MG63 (cell line): ENCODE results near the gene TSPAN3. TPM values are rescaled to one million over a fixed set of nuclear protein-coding genes. Genes with fewer than 3 reads are reported as not detected.

Experiments used
- DNase-seq: peaks from one replicate; pipeline ENCODE4 v3.0.0-alpha.2; 2020
- H3K27me3 ChIP-seq: fragments of 250-450 bp; sonication (Bioruptor Pico); 2 replicates; pipeline ENCODE4 v1.5.1; 2020; ENCODE audit warnings: mild to moderate bottlenecking, moderate library complexity
- H3K36me3 ChIP-seq: fragments of 250-450 bp; sonication (Bioruptor Pico); 2 replicates; pipeline ENCODE4 v1.5.1; 2020; ENCODE audit warnings: mild to moderate bottlenecking, moderate library complexity
- H3K4me3 ChIP-seq: fragments of 250-450 bp; sonication (Bioruptor Pico); 2 replicates; pipeline ENCODE4 v1.5.1; 2020; ENCODE audit warnings: mild to moderate bottlenecking, moderate library complexity
- H3K9me3 ChIP-seq: fragments of 250-450 bp; sonication (Bioruptor Pico); 2 replicates; pipeline ENCODE4 v1.5.1; 2020; ENCODE audit warnings: mild to moderate bottlenecking, moderate library complexity
- total RNA-seq: library from RNA; depleted of rRNA; stranded (reverse); fragments of >200 nt; shearing (Covaris generic); gene quantifications from 2 replicates; pipeline ENCODE4 v1.2.3, GENCODE V29; 2014; ENCODE audit warnings: low replicate concordance

The TSPAN3 gene
- total RNA-seq, 1 experiment from 2014 or later: 239 TPM

DNA sequence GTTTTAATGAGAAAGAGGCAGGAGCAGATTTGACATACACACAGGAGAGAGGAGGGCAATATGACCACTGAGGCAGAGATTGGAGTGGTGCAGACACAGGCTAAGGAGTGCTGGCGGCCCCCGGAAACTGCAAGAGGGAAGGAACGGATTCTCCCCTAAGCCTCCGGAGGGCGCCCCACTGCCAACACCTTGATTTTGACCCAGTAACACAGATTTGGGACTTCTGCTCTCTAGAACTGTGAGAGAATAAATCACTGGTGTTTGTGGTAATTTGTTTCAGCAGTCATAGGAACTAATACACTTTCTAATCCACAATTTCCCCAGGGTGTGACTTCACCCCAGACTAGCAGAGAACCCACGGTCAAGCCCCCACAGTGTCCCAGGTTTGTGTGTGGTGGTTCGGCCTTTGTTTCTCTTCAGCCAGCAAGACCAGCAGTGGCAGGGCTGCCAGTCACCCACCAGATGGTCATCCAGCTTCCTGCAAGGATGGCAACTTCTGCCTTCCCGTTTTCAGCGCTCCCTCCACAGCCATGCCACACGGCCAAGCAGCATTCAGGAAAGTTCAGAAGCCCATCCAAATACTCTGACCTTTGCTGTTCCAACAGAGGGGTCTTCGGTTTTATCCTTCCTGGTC is 23.6 kb upstream of the TSPAN3 start:
- Histone ChIP-seq H3K4me3 (no peak overlapping the region), H3K36me3 (no peaks in the 10 kb centered on the region), H3K27me3 (no peaks in the 10 kb centered on the region), H3K9me3 (no peaks in the 10 kb centered on the region)
- no peak for DNase-seq

DNA sequence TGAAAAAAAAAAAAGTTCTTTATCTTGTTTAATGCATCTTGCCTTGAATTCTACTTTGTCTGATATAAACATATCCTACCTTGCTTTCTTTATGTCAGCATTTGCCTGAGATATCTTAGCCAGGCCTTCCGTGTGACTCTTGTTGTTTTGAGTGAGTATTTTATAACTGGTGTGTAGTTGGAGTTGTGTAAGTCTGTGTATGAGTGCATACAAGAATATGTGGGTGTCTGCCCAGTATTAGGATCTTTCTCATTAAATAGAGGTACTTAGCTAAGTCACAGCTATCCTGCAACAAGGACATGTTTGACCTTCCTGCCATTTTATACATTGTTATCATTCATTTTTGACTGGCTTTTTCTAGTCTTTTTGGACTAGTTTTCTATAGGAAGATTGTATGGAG is 22.5 kb upstream of the TSPAN3 start:
- no peaks in the 10 kb centered on the region for H3K27me3 ChIP-seq
- H3K36me3 ChIP-seq: no peaks in the 10 kb centered on the region
- no peaks in the 10 kb centered on the region for H3K9me3 ChIP-seq
- DNase-seq: no peak
- no peak overlapping the region for H3K4me3 ChIP-seq

DNA sequence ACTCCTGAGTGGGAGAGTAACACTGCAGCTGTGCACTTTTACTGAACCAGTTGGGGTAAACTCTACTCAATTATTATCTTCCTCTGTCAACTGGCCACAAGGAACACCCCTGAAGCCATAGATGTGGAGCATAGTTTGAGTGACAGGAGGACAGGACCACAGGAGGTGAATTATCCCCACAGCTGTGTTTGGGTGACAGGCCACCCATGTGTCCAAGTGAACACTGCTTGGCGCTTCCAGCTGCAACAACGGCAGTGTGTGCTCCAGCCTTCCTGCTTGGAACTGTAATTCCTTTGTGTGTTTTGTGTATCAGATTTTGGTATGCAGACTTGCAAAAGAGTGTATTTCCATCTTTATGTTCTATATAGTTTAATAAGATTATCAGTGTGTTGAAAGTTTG is 20.2 kb upstream of the TSPAN3 start:
- no peaks in the 10 kb centered on the region for H3K36me3 ChIP-seq
- no peak for DNase-seq
- no peaks in the 10 kb centered on the region for H3K27me3 ChIP-seq
- no peak overlapping the region for H3K4me3 ChIP-seq
- no peaks in the 10 kb centered on the region for H3K9me3 ChIP-seq

DNA sequence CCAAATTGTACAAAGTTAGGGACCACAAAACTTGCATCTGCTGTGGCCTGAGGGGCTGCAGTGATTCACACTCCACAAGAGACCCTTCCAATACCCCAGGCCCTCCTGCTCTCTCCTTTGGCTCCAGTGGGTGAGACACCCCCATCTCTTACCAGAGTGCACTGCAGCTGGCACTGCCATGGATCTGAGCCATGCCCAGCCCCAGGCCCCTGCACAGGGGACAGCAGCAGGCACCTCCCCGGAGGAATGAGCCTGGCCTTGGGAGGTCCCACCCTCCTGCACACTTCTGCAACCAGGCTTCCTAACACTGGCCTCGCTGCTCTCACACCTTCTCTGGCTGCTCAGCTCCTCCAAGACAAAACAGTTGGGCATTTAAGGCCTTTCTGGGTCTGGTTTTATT is 16.3 kb upstream of the TSPAN3 start:
- Histone ChIP-seq H3K9me3 (no peaks in the 10 kb centered on the region), H3K27me3 (no peaks in the 10 kb centered on the region), H3K36me3 (no peaks in the 10 kb centered on the region), H3K4me3 (no peak overlapping the region)
- no peak for DNase-seq

DNA sequence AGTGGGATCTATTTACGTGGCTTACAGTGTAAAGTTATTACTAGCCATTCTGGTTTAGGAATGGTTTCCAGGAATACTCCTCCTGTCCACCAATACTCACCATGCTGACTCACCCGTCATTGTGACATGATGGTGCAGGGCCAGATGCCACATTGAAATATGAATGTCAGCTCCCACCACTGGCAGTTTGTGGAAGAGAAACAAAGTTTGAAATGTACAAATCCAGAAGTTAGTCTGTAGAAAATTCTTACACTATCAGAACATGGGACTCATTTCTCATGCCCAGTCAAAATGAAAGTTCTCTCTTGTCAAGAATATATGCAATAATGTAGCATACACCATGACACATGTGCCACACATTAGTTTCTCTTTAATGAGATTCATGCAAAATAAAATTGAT is 14.4 kb upstream of the TSPAN3 start:
- DNase-seq: peak; percentile 58
- no peak overlapping the region for H3K4me3 ChIP-seq
- no peaks in the 10 kb centered on the region for H3K9me3 ChIP-seq
- no peaks in the 10 kb centered on the region for H3K27me3 ChIP-seq
- H3K36me3 ChIP-seq: no peaks in the 10 kb centered on the region

DNA sequence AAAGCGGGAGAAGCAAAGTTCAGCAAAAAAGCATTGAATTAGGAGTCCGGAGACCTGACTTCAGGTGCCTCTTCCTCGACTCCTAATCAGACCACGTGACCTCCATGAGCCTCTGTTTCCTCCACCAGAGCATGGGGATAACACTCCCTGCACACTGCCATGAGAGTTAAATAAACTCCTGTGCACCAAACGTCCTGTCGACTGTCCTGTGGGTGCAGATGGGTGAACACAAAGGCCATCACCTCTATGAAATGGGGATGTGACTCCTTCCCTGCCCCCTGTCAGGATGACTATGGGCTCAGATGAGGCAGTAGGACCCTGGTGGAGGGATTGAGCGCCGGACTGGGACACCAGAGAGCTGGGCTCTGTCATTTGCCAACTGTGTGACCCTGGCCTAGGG is 13.5 kb upstream of the TSPAN3 start:
- no peaks in the 10 kb centered on the region for H3K27me3 ChIP-seq
- no peaks in the 10 kb centered on the region for H3K9me3 ChIP-seq
- H3K36me3 ChIP-seq: no peaks in the 10 kb centered on the region
- H3K4me3 ChIP-seq: no peak overlapping the region
- no peak for DNase-seq

DNA sequence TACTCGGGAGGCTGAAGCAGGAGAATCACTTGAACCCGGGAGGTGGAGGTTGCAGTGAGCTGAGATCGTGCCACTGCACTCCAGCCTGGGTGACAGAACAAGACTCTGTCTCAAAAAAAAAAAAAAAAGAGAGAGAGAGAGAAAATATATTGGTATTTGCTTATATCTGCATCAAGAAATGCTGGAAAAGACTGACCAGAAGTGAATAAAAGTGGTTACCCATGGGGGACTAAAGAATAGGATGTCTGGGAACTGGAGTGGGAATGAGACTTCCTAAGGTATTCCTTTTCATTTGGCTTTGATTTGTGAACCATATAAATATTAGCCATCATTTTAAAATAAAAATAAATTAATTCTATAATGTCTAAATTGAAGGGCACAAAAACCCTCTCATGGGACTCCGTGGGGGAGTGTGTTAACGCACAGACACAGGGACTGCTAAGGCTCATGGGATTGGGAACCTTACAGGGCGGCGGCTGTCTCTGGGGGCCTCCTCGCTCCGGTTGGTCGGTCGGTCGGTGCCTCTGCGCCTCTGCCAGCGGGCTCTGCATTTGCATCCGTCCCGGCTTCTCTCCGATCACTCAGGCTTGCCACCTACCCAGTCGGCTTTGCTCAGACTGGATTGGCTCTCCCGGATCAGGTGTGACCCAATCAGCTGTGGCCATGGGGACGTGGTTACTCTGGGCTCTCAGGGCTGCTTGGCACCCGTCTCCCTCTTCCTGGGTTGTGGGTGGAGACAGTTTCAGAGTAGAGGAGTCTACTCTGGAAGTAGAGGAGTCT is 12.7 kb upstream of the TSPAN3 start:
- peak; percentile 77 for DNase-seq
- no peak overlapping the region for H3K4me3 ChIP-seq

DNA sequence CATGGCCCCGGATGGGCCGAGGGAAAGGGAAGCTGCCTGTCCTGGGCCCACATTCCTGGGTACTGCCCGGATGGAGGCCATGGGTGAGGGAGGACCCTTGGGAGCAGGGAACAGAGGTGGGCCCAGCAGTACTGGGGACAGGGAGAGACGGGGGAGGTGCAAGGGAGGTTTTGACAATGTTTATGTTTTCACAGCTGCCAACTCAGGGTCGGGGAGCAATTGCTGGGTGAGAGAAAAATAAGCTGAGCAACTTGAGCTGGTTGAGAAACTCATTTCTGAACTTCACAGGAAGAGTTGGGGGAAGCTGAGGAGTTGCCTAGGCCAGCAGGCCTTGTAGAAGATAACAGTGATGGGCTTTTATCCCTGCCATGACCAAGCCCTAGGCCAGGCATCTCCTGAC is 11.1 kb upstream of the TSPAN3 start:
- Histone ChIP-seq H3K9me3 (no peaks in the 10 kb centered on the region), H3K4me3 (no peak overlapping the region), H3K27me3 (no peaks in the 10 kb centered on the region), H3K36me3 (no peaks in the 10 kb centered on the region)
- DNase-seq: no peak

More for the DNA sequence above, 12.7 kb upstream of the TSPAN3 start:
- no peaks in the 10 kb centered on the region for H3K9me3 ChIP-seq
- no peaks in the 10 kb centered on the region for H3K36me3 ChIP-seq
- H3K27me3 ChIP-seq: no peaks in the 10 kb centered on the region

DNA sequence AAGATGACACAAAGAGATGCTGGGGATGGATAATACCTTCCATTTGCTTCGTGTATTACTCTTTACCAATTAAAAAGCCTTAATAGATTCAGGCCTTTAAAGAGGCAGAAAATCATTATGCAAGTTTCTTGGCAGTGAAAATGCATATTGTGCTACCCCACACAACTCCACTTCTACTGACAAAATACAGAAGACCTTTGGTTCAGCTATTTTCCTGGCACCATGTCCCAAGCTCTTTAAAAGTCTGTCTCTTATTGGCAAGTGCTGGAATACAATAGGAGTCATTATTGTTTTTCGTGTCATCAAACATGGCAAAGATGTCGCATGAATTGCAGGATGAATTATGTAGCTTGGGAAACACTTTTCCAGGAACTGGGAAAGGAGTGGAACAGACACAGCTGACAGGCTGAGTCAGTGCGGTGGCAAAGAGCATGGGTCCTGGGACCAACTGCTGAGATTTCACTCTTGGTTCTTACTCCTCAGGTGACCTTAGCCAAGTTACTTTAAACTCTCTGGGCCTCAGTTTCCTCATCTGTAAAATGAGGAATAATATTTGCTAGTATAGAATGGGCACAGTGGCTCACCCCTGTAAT is 5.5 kb upstream of the TSPAN3 start:
- Histone ChIP-seq H3K36me3 (no peaks in the 10 kb centered on the region), H3K9me3 (no peaks in the 10 kb centered on the region), H3K4me3 (no peak overlapping the region), H3K27me3 (peaks cover 11% of the 10 kb centered on the region)
- DNase-seq: no peak

DNA sequence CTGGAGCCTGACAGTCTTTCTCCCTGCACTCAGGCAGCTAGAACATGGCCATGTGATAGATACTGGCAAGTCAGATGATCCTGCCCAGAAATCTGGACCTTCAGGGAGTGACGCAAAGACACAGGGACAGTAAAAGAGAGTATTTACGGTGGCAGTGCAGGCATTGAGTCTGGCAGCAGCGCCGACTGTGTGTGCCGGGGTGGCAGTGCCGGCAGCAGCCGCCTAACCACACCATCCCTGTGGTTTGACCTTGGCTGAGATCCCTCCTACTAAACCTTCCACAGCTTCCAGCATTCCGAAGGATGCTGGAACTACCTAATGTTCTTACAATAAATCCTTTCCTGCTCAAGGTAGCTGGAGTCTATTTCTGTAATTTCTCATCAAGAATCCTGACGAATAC is 4.6 kb upstream of the TSPAN3 start:
- Histone ChIP-seq H3K4me3 (no peak overlapping the region), H3K9me3 (no peaks in the 10 kb centered on the region), H3K36me3 (no peaks in the 10 kb centered on the region), H3K27me3 (peaks cover 11% of the 10 kb centered on the region)
- DNase-seq: peak; percentile 64

DNA sequence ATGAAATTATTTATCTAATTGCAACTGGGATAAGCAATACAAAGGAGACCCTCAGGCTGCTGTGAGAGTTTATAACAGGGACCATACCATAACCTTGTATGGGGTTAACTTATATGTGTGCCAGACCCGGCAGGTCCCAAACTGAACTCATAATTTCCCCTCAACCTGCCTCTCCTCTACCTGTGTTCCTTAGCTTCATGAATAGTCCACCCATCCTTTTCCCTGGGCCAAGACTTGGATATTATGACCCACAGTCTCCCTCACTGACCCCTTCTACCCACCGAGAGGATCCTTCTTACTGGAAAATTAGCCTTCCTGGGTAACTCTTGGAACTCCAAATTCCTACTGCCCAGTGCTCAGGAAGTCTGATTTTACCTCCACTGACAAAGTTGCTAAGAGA is 3.4 kb upstream of the TSPAN3 start:
- Histone ChIP-seq H3K4me3 (no peak overlapping the region), H3K36me3 (peaks cover 6% of the 10 kb centered on the region; the same call in 1 of the 2 replicates), H3K9me3 (no peaks in the 10 kb centered on the region), H3K27me3 (peaks cover 11% of the 10 kb centered on the region)
- DNase-seq: no peak

DNA sequence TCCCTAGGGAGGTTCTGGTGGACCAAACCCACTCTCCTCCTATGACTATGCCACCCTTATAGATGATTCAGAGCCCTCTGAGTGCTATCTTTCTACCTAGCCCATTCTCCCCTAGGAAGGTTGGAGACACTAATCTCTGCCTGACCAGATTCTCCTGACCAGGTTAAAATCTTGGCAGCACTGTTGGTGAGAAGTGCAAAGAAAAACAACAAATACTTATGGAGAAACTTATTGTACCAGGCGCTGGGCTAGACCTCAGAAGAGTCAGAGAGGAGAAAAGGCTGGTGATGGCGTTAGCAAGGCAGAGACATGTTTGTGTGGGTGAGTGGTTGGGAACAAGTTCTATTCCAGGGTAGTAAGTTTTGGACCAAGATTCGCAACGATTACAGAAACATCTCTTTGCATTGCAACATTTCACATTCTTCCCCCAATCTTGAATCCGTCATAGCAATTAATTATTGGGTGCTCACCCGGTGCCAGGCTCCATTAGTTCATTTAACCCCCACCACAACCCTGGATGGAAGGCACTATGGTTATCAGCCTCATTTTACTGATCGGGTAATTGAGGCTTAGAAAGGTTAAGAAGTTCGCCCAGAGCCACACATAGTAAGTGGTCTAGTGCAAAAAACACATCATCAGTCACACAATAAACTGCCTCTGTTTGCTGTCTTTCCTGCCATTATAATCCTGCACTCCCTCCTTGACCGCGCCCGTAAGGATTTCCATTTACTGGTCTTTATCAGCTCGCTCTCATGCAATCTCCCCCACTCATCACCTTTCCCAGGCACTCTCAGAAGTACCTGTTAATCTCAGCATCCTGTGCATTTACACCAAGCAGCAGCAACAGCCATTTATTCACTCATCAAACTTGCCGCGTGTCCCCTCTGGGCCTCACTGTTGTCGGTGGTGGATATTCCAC is 655 bp upstream of the TSPAN3 start:
- no peak for DNase-seq
- peaks cover 11% of the 10 kb centered on the region for H3K27me3 ChIP-seq
- peaks cover 16% of the 10 kb centered on the region for H3K36me3 ChIP-seq
- no peaks in the 10 kb centered on the region for H3K9me3 ChIP-seq
- H3K4me3 ChIP-seq: peak overlapping the region; percentile 80

DNA sequence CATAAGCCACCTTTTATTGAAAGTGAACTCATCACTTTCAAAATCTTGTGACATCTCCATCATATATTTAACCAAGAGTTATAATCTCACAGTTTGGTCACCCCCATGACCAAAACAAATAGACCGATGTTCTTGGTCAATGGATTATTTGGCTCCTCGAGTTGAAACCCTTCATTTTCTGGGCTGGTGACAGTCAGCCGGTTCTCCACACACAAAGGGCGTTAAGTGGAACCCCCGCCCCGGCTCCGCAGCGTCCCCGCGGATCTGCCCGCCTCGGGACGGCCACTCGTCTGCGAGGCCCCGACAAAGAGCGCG is 772 bp downstream of the TSPAN3 start:
- no peak for DNase-seq
- Histone ChIP-seq H3K36me3 (peaks cover 16% of the 10 kb centered on the region), H3K4me3 (peak overlapping the region; percentile 80), H3K9me3 (no peaks in the 10 kb centered on the region), H3K27me3 (peaks cover under 1% of the 10 kb centered on the region; the same call in 1 of the 2 replicates)

DNA sequence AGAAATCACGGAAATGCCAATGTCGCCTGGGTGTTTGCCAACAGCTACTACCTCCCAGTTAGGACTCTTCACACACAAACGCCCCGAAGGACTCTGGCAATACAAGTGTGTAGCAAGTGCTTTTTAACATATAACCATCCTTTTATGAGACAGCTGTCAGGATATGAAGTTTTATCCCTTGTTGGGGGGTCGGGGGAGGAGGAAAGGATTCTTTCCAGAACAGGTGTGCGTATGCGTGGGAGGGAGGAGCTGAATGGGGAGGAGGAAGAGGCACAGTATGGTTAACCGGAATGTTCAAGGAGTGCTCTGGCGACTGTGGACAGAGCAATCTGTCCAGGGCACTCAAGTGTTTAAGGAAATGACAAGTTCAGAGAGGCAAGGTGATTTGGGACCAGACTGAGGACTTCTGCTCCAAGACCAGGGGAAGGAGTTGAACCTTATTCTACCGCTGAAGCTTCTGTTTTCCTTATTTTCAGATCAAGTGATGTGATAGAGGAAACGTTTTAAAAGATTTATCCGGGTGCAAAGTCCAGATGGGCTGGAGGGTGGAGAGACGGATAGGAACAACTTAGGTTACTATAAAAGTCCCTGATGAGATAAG is 1.3 kb downstream of the TSPAN3 start:
- Histone ChIP-seq H3K4me3 (peak overlapping the region; percentile 80), H3K9me3 (no peaks in the 10 kb centered on the region), H3K27me3 (no peaks in the 10 kb centered on the region), H3K36me3 (peaks cover 16% of the 10 kb centered on the region)
- no peak for DNase-seq

DNA sequence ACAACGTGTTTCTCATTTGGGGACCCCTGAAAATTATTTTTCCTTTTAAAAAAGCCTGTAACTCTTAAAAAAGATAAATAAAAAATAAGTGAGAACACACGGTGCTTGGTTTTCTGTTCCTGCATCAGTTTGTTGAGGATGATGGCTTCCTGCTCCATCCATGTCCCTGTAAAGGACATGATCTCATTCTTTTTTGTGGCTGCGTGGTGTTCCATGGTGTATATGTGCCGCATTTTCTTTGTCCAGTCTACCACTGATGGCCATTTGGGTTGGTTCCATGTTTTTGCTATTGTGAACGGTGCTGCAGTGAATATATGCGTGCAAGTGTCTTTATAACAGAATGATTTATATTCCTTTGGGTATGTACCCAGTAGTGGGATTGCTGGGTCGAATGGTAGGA is 2.3 kb downstream of the TSPAN3 start:
- H3K36me3 ChIP-seq: peaks cover 18% of the 10 kb centered on the region
- no peaks in the 10 kb centered on the region for H3K27me3 ChIP-seq
- DNase-seq: no peak
- no peak overlapping the region for H3K4me3 ChIP-seq
- H3K9me3 ChIP-seq: no peaks in the 10 kb centered on the region

DNA sequence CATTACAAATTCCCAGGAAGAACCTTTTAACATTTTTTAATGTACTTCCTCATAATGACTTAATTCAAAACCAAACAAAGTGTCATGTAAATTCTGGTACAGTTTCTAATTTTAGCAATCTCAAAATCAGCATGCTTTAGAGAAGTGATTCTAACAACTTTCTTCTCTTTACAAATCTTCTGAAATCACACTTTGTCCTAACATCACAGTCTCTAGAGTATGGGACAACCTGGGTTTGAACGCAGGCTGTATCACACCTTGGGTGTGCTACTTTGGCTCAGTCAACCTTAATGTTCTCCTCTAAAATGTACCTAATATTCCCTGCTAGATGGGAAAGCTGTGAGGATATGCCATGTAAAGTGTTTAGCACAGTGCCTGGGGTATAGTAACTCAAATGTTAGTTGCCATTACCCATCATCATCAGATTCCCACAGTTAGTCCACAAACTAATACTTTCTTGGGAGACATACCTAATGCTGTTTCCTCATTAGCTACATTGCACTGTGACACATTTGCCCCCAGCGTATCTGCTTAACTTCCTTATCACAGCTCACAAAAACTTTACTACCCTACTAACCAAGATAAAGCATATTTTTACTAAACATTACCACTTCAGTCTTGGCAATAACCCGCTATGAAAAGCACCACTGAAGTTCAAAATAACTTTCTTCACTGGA is 3.1 kb downstream of the TSPAN3 start:
- no peak for DNase-seq
- H3K36me3 ChIP-seq: peaks cover 18% of the 10 kb centered on the region
- no peak overlapping the region for H3K4me3 ChIP-seq
- H3K9me3 ChIP-seq: no peaks in the 10 kb centered on the region
- no peaks in the 10 kb centered on the region for H3K27me3 ChIP-seq
